NCI-H510A (cell line): ENCODE data around the gene SLC17A1.

Experiments
- DNase-seq: peaks from one replicate; lab custom pipeline; 2025; lab: John Stamatoyannopoulos, UW

SLC17A1 gene, protein sequence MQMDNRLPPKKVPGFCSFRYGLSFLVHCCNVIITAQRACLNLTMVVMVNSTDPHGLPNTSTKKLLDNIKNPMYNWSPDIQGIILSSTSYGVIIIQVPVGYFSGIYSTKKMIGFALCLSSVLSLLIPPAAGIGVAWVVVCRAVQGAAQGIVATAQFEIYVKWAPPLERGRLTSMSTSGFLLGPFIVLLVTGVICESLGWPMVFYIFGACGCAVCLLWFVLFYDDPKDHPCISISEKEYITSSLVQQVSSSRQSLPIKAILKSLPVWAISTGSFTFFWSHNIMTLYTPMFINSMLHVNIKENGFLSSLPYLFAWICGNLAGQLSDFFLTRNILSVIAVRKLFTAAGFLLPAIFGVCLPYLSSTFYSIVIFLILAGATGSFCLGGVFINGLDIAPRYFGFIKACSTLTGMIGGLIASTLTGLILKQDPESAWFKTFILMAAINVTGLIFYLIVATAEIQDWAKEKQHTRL

GRCh38 chr6:25831532-25832306, at the start of gene SLC17A1:
TSS of gene SLC17A1 (minus strand) at chr6:25832052. CDS start at chr6:25830557, 1,495 bp downstream.
- DNase-seq, result no peak

DNA sequence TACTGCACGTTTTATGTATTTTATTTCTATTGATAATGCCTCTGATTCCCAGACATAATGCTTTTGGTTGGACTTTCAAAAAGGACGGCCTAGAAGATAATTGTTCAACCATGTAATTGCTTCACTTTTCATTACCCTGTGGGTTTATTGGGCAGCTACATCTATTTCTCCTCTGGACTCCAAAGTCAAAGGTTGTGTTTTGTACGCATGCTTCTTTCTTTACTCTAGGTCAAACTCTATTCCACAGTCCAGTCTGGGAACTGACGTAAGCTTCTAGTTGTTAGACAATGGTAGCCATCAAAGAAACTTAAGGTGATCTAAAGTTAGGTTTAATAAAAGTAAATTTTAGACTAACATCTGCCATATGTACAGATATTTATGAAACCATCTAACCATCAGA, 48.7 kb upstream of the SLC17A1 start:
- DNase-seq, result no peak

GRCh38 chr6:25878721-25879322, 47.0 kb upstream of the SLC17A1 start:
- DNase-seq, result no peak

- no peak for DNase-seq
Observed at GRCh38 chr6:25875926-25876602, 44.2 kb upstream of the SLC17A1 start.

DNA sequence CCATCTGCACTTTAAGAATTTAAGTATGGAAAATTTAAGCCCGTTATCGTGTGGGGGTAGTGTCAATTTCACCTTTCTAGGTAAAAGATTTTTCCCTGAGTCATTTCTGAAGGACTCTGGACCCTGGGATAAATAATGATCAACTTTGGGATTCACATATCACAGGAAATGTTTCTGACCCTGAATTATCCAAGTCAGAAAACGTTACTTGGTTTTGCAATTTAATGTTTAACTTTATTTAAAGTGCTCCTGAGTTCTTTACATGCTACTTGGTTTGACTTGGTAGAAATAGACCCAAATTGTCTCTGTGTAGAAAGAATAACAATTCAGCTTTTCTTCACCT, 43.7 kb upstream of the SLC17A1 start:
- no peak for DNase-seq

GRCh38 chr6:25874822-25875562, 43.1 kb upstream of the SLC17A1 start:
- DNase-seq, result no peak

- DNase-seq, result no peak
Observed at GRCh38 chr6:25874118-25874517, 42.3 kb upstream of the SLC17A1 start, which contains the start of gene SLC17A3. TSS of gene SLC17A3 (minus strand) at chr6:25874243. CDS start at chr6:25868387, 5,856 bp downstream.

DNA sequence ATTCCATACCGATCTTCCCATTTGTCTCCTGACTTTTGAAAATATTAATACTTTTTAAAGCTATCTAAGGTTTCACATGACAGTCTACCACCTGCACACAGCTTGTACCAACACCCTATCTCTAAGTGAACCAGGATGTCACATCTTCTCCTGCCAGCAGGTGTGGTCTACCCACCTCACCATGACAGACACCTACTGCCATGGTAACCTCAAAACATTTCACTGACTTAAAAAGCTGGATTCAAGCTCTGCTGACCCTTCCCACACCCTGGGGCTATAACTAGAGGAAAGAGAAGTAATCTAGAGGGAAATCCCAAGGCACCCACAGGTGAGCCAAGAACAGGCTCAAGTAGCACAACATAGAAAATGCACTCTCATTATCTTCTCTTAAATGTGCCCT, 41.0 kb upstream of the SLC17A1 start:
- DNase-seq, result no peak

DNA sequence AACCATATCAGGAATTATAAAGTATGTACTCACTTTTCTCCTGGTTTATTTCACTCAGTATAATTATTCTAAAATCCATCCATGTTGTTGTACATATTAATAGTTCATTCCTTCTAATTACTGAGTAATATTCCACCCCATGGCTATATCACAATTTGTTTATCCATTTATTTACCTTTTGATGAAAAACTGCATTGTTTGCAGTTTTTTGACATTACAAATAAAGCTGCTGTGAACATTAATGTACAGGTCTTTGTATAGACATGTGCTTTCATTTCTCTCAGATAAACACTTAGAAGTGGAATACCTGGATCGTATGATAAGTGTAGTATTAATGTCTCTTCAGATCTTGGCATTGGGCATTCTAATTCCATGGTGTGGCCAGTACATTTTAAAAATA, 38.0 kb upstream of the SLC17A1 start:
- DNase-seq, result no peak

DNA sequence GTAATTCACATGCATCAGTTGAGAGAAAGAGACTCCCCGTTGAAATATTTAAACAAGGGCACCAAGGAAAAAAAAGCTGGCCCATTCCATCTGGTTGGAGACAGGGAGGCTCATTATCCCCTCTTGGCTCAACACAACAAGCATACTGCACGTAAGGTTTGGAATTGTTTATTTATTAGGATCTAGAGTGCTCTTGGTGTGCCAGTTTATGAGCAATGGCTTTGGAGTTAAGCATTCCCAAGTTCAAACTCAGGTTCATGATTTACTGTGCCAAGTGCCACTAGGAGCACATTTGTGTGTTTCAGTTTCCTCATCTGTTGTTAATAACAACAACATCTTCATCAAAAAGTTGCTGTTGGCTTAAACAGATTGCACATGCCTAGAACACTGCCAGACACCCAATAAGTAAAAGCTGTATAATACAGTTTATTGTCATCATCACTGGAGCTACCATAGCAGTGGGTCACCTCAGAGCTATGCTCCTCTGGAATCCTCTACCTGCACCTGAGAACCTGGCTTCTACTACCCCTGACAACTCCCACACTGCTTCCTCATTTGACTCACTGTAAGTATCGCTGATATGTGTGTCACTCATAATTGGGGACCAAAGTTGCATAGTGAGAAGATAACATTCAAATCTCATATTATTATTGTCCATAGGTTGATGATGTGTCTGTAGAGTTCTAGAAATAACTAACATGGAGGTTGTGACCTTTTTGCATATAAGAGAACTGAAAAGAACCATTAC, 36.8 kb upstream of the SLC17A1 start:
- DNase-seq, result no peak

DNA sequence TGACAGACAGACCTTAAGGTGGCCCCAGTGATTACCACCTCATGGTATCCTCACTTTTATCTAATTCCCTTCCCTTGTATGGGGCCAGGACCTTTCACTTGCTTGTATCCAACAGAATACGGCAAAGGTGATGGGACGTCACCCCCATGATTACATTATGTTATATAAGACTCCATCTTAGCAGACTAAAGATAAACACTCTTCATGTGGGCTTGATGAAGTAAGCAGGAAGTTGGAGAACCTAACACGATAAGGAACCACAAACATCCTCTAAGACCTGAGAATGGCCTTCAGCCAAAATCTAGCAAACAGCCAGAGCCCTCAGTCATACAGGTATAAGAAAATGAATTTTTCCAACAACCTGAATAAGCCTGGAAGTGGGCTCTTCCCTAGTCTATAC, 34.2 kb upstream of the SLC17A1 start:
- no peak for DNase-seq

DNA sequence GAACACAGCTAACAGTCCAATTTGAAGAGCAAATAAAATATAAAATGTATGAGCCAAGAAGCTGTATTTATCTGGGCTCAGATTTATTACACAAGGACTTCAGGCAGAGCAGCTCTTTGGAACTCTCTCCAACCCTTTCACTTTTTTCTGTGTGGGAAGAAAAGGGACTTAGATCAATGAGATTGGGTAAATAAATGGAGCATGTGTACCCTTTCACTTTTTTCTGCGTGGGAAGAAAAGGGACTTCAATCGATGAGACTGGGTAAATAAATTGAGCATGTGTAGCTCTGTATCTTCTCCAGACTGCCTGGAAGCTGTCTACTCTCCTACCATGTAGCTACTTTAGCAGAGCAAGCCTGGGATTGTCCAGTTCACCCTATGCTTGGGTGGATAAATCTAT, 31.5 kb upstream of the SLC17A1 start:
- DNase-seq, result no peak

GRCh38 chr6:25862199-25862598, 30.3 kb upstream of the SLC17A1 start:
- DNase-seq, result no peak

DNA sequence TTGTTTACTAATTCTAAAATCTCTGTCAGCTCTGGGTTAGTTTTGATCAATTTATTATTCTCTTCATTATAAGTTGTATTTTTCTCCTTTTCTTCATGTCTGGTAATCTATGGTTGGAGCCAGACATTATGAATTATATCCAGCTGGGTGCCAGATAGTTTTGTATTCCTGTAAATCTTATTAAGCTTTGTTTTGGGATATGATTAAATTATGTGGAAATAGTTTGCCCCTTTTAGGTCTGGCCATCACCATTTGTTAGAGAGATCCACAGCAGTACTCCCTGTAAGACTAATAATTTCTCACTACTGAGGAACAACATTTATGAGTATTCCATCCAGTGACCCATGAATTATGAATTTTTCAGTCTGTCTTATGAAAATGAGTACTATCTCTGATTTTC, 20.9 kb upstream of the SLC17A1 start:
- no peak for DNase-seq

- DNase-seq, result no peak
Observed at GRCh38 chr6:25851961-25852360, 20.1 kb upstream of the SLC17A1 start.

GRCh38 chr6:25844518-25844917, 12.7 kb upstream of the SLC17A1 start:
- DNase-seq, result no peak

- no peak for DNase-seq
Observed at GRCh38 chr6:25842526-25842925, 10.7 kb upstream of the SLC17A1 start.

GRCh38 chr6:25835442-25836283, 3.8 kb upstream of the SLC17A1 start:
- no peak for DNase-seq

GRCh38 chr6:25834950-25835349, 3.1 kb upstream of the SLC17A1 start:
- DNase-seq, result no peak

- no peak for DNase-seq
Observed at GRCh38 chr6:25833136-25833535, 1.3 kb upstream of the SLC17A1 start.
